GM12875 (cell line): ENCODE data around the gene DNAH8.

ENCODE experiments used
- H3K4me3 ChIP-seq: one replicate; pipeline ENCODE4 v1.5.1; 2011; ENCODE audit warnings: low read depth, low read length, control low read depth
- CTCF ChIP-seq: IDR thresholded peaks from 2 replicates; pipeline ENCODE4 v1.5.1; 2011; ENCODE audit warnings: low read depth, mild to moderate bottlenecking, control low read depth, inconsistent platforms, low read length, moderate library complexity, borderline replicate concordance; ENCODE audit not compliant: insufficient read depth

Gene DNAH8

GRCh38 chr6:38944655-38945279, 229.7 kb downstream of the DNAH8 start:
- TF ChIP-seq CTCF, result no peak
- H3K4me3 ChIP-seq, result no peak overlapping the region

GRCh38 chr6:38955861-38956260, 240.8 kb downstream of the DNAH8 start:
- no peak for TF ChIP-seq CTCF
- no peak overlapping the region for H3K4me3 ChIP-seq

GRCh38 chr6:38957426-38957825, 242.3 kb downstream of the DNAH8 start:
- no peak for TF ChIP-seq CTCF
- H3K4me3 ChIP-seq, result no peak overlapping the region

GRCh38 chr6:38959138-38959537, 244.0 kb downstream of the DNAH8 start:
- no peak for TF ChIP-seq CTCF
- H3K4me3 ChIP-seq, result no peak overlapping the region

GRCh38 chr6:38968702-38969149, 253.6 kb downstream of the DNAH8 start:
- no peak for TF ChIP-seq CTCF
- no peak overlapping the region for H3K4me3 ChIP-seq

- peak; percentile 35; the same call in 1 of the 2 replicates for TF ChIP-seq CTCF
- no peak overlapping the region for H3K4me3 ChIP-seq
Observed at GRCh38 chr6:38973178-38974057, 258.3 kb downstream of the DNAH8 start.
